ENCODE results near the gene MDN1.
"Not testable (repeated sequence)": the region's sequence is repeated elsewhere in the genome, so short reads cannot be mapped to it uniquely, and the experiment has no call there.

The MDN1 gene

GRCh38 chr6:89859744-89860143, 40.1 kb upstream of the MDN1 start:
- no peak for DNase-seq (ENCODE audit: extremely low spot score)
- TF ChIP-seq NFRKB (IDR thresholded peaks at IDR 0.05) (no peak), LEF1 (IDR thresholded peaks at IDR 0.05; ENCODE audit: borderline replicate concordance) (no peak)
- CTCF ChIA-PET = no interaction called here
- POLR2A ChIA-PET = no interaction called here

DNA sequence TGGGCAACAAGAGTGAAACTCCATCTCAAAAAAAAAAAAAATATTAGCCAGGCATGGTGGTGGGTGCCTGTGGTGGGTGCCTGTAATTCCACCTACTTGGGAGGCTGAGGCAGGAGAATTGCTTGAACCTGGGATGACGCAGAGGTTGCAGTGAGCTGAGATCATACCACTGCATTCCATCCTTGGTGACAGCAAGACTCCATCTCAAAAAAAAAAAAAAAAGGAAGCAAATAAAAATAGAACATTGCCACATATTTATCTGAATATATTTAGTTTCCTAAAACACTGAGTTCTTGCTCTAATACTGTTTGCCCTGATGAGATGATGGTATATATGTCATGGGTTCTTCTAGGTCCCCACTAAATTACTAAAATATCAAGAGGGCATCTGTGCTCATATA, 38.4 kb upstream of the MDN1 start:
- POLR2A ChIA-PET = no interaction called here
- no peak for TF ChIP-seq TARDBP (IDR thresholded peaks at IDR 0.05)
- no peak for TF ChIP-seq L3MBTL2 (conservative IDR thresholded peaks at IDR 0.05)
- no peak for TF ChIP-seq ELF4 (IDR thresholded peaks at IDR 0.05)
- TF ChIP-seq FOXA1 (IDR thresholded peaks at IDR 0.05) = no peak
- no peak for TF ChIP-seq ZNF384 (IDR thresholded peaks at IDR 0.05)
- no peak for TF ChIP-seq SP1 (IDR thresholded peaks at IDR 0.05)
- no peak for TF ChIP-seq LEF1 (IDR thresholded peaks at IDR 0.05; ENCODE audit: borderline replicate concordance)
- no peak for TF ChIP-seq CTBP1 (IDR thresholded peaks at IDR 0.05; ENCODE audit: borderline replicate concordance)
- TF ChIP-seq, protein P1, sequence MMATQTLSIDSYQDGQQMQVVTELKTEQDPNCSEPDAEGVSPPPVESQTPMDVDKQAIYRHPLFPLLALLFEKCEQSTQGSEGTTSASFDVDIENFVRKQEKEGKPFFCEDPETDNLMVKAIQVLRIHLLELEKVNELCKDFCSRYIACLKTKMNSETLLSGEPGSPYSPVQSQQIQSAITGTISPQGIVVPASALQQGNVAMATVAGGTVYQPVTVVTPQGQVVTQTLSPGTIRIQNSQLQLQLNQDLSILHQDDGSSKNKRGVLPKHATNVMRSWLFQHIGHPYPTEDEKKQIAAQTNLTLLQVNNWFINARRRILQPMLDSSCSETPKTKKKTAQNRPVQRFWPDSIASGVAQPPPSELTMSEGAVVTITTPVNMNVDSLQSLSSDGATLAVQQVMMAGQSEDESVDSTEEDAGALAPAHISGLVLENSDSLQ (IDR thresholded peaks at IDR 0.05) = no peak
- TF ChIP-seq NFRKB (IDR thresholded peaks at IDR 0.05) = no peak
- no peak for TF ChIP-seq ARNT (IDR thresholded peaks at IDR 0.05)
- TF ChIP-seq FOXK2 (IDR thresholded peaks at IDR 0.05) = no peak
- TF ChIP-seq SUZ12 (IDR thresholded peaks at IDR 0.05) = no peak
- TF ChIP-seq BHLHE40 (IDR thresholded peaks at IDR 0.05; ENCODE audit: borderline replicate concordance) = no peak
- TF ChIP-seq FOXM1 (IDR thresholded peaks at IDR 0.05; ENCODE audit: borderline replicate concordance) = no peak
- TF ChIP-seq HDGF (IDR thresholded peaks at IDR 0.05; ENCODE audit: borderline replicate concordance) = no peak

DNA sequence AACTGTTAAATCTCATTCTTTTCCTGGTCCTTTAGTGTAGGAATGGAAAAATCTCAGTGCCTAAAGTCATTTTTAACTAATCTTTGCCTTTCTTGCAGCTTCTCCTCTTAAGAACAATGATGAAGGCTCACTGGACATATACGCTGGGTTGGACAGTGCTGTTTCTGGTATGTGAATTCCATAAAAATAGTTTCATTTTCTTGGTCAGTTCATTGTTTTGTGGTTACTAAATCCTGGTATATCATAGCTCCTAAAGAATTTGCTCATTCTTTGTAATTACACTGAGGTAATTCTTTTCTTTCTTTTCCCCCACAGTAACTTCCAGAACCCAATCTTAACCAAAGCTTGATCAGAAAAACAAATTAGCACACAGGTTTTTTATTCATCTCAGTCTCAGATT, 33.5 kb upstream of the MDN1 start:
- POLR2A ChIA-PET = no interaction called here
- no peak for DNase-seq (ENCODE audit: extremely low spot score)
- TF ChIP-seq CTBP1 (IDR thresholded peaks at IDR 0.05; ENCODE audit: borderline replicate concordance) (no peak), FOXA1 (IDR thresholded peaks at IDR 0.05) (no peak), ARNT (IDR thresholded peaks at IDR 0.05) (no peak), SUZ12 (IDR thresholded peaks at IDR 0.05) (no peak), FOXM1 (IDR thresholded peaks at IDR 0.05; ENCODE audit: borderline replicate concordance) (no peak), HDGF (IDR thresholded peaks at IDR 0.05; ENCODE audit: borderline replicate concordance) (no peak)
- CTCF ChIA-PET = no interaction called here

More for the DNA sequence above, 38.4 kb upstream of the MDN1 start:
- CTCF ChIA-PET = no interaction called here
- DNase-seq (ENCODE audit: extremely low spot score) = no peak

GRCh38 chr6:89847513-89847912, 27.9 kb upstream of the MDN1 start:
- CTCF ChIA-PET; DNase-seq (ENCODE audit: extremely low spot score): not testable (repeated sequence)
- POLR2A ChIA-PET = interaction anchor here (0.6 to 1.5 kb wide), 2 partner anchors 14 kb away, joined by 3 to 5 read pairs; no protein-coding TSS in a partner anchor

GRCh38 chr6:89843070-89843469, 23.5 kb upstream of the MDN1 start:
- POLR2A ChIA-PET = interaction anchor here (1.2 to 2.2 kb wide), 3 partner anchors 12 to 23 kb away, joined by 4 to 8 read pairs (median 6); partner anchors contain the start of genes CASP8AP2 and MDN1
- no peak for TF ChIP-seq SUZ12 (IDR thresholded peaks at IDR 0.05)
- no peak for TF ChIP-seq L3MBTL2 (conservative IDR thresholded peaks at IDR 0.05)
- TF ChIP-seq, protein P1 (IDR thresholded peaks at IDR 0.05) = no peak
- TF ChIP-seq LEF1 (IDR thresholded peaks at IDR 0.05; ENCODE audit: borderline replicate concordance) = no peak
- no peak for TF ChIP-seq FOXK2 (IDR thresholded peaks at IDR 0.05)
- TF ChIP-seq TARDBP (IDR thresholded peaks at IDR 0.05) = no peak
- no peak for TF ChIP-seq BHLHE40 (IDR thresholded peaks at IDR 0.05; ENCODE audit: borderline replicate concordance)
- TF ChIP-seq HDGF (IDR thresholded peaks at IDR 0.05; ENCODE audit: borderline replicate concordance) = no peak
- TF ChIP-seq ZNF384 (IDR thresholded peaks at IDR 0.05) = no peak
- TF ChIP-seq NFRKB (IDR thresholded peaks at IDR 0.05) = no peak
- TF ChIP-seq ELF4 (IDR thresholded peaks at IDR 0.05) = no peak
- no peak for TF ChIP-seq FOXA1 (IDR thresholded peaks at IDR 0.05)
- no peak for TF ChIP-seq FOXM1 (IDR thresholded peaks at IDR 0.05; ENCODE audit: borderline replicate concordance)
- CTCF ChIA-PET = interaction anchor here (0.5 kb wide), 1 partner anchor 930 kb away, joined by 3 read pairs; no protein-coding TSS in a partner anchor
- DNase-seq (ENCODE audit: extremely low spot score) = no peak

GRCh38 chr6:89842228-89842627, 22.6 kb upstream of the MDN1 start:
- TF ChIP-seq ARNT (IDR thresholded peaks at IDR 0.05) (no peak), FOXM1 (IDR thresholded peaks at IDR 0.05; ENCODE audit: borderline replicate concordance) (no peak), ZNF384 (IDR thresholded peaks at IDR 0.05) (no peak), SP1 (IDR thresholded peaks at IDR 0.05) (no peak), ELF4 (IDR thresholded peaks at IDR 0.05) (no peak), HDGF (IDR thresholded peaks at IDR 0.05; ENCODE audit: borderline replicate concordance) (no peak), NFRKB (IDR thresholded peaks at IDR 0.05) (no peak), TARDBP (IDR thresholded peaks at IDR 0.05) (no peak), L3MBTL2 (conservative IDR thresholded peaks at IDR 0.05) (no peak), FOXK2 (IDR thresholded peaks at IDR 0.05) (no peak), BHLHE40 (IDR thresholded peaks at IDR 0.05; ENCODE audit: borderline replicate concordance) (no peak)
- no peak for DNase-seq (ENCODE audit: extremely low spot score)
- POLR2A ChIA-PET = interaction anchor here (1.7 to 2.2 kb wide), 2 partner anchors 12 to 13 kb away, joined by 6 to 8 read pairs; partner anchors contain the start of gene CASP8AP2
- CTCF ChIA-PET = no interaction called here

GRCh38 chr6:89840538-89840937, 20.9 kb upstream of the MDN1 start:
- DNase-seq (ENCODE audit: extremely low spot score) = peak; percentile 21
- ChIA-PET POLR2A (interaction anchor here (1.0 to 1.6 kb wide), 4 partner anchors 10 to 20 kb away, joined by 3 to 14 read pairs (median 5); partner anchors contain the start of gene CASP8AP2), CTCF (no interaction called here)
- TF ChIP-seq ZNF384 (IDR thresholded peaks at IDR 0.05) (no peak), SP1 (IDR thresholded peaks at IDR 0.05) (no peak), L3MBTL2 (conservative IDR thresholded peaks at IDR 0.05) (no peak)
- TF ChIP-seq, protein P1 (IDR thresholded peaks at IDR 0.05) = no peak

Measured in HEK293T (cell line).